Measurements from ENCODE around the gene NUDT12.

NUDT12 gene

GRCh38 chr5:103503066-103503465 is 59.5 kb downstream of the NUDT12 start:
- ChIA-PET POLR2A (no interaction called here), CTCF (no interaction called here)
- H3K9me3 ChIP-seq (ENCODE audit: control insufficient read depth, insufficient read depth, low read depth, low read length), result no peaks in the 10 kb centered on the region; the same call in 1 of the 2 replicates
- H3K36me3 ChIP-seq (ENCODE audit: control insufficient read depth in 2 of 2, insufficient read depth in 1 of 2, low read length in 2 of 2), result no peaks in the 10 kb centered on the region
- no peak overlapping the region for H3K4me3 ChIP-seq (ENCODE audit: low read depth, low read length)
- H3K27ac ChIP-seq (ENCODE audit: extremely low read depth, low read depth, low read length), result no peak overlapping the region
- no peaks in the 10 kb centered on the region for H3K4me1 ChIP-seq (ENCODE audit: control insufficient read depth, insufficient read depth, low read length)
- TF ChIP-seq ZNF510 (tag by site-specific recombination; IDR thresholded peaks at IDR 0.05; ENCODE audit: insufficient replicate concordance) (no peak), HOXD13 (CRISPR knock-in tag; IDR thresholded peaks at IDR 0.05; ENCODE audit: borderline replicate concordance) (no peak), ZNF560 (tag by site-specific recombination; IDR thresholded peaks at IDR 0.05; ENCODE audit: borderline replicate concordance) (no peak), TRIM28 (IDR thresholded peaks at IDR 0.05; ENCODE audit: borderline replicate concordance, low read length) (no peak), ZNF76 (tag by site-specific recombination; IDR thresholded peaks at IDR 0.05; ENCODE audit: borderline replicate concordance, low read depth) (no peak), ZNF677 (tag by site-specific recombination; IDR thresholded peaks at IDR 0.05) (no peak), ZFP3 (tag by site-specific recombination; IDR thresholded peaks at IDR 0.05; ENCODE audit: low read depth) (no peak), ZBTB10 (tag by site-specific recombination; IDR thresholded peaks at IDR 0.05) (no peak), ZNF433 (tag by site-specific recombination; IDR thresholded peaks at IDR 0.05; ENCODE audit: low read depth) (no peak), HIC1 (tag by site-specific recombination; IDR thresholded peaks at IDR 0.05) (no peak), ZNF645 (tag by site-specific recombination; IDR thresholded peaks at IDR 0.05) (no peak), ZNF184 (tag by site-specific recombination; IDR thresholded peaks at IDR 0.05) (no peak), ZNF398 (tag by site-specific recombination; IDR thresholded peaks at IDR 0.05) (no peak), ZNF561 (tag by site-specific recombination; IDR thresholded peaks at IDR 0.05; ENCODE audit: borderline replicate concordance) (no peak), RBAK (tag by site-specific recombination; IDR thresholded peaks at IDR 0.05) (no peak), ZNF654 (tag by site-specific recombination; IDR thresholded peaks at IDR 0.05; ENCODE audit: low read depth) (no peak)

- ChIA-PET CTCF (interaction anchor here (0.7 kb wide), 1 partner anchor 967 kb away, joined by 5 read pairs; no protein-coding TSS in a partner anchor), POLR2A (no interaction called here)
- H3K4me3 ChIP-seq (ENCODE audit: low read depth, low read length), result no peak overlapping the region
- H3K36me3 ChIP-seq (ENCODE audit: control insufficient read depth in 2 of 2, insufficient read depth in 1 of 2, low read length in 2 of 2), result no peaks in the 10 kb centered on the region
- no peak for TF ChIP-seq GFI1B (tag by site-specific recombination; IDR thresholded peaks at IDR 0.05)
- no peak for TF ChIP-seq ZBTB1 (tag by site-specific recombination; IDR thresholded peaks at IDR 0.05)
- H3K9me3 ChIP-seq (ENCODE audit: control insufficient read depth, insufficient read depth, low read depth, low read length), result no peaks in the 10 kb centered on the region; the same call in 1 of the 2 replicates
- no peak overlapping the region for H3K27ac ChIP-seq (ENCODE audit: extremely low read depth, low read depth, low read length)
- H3K4me1 ChIP-seq (ENCODE audit: control insufficient read depth, insufficient read depth, low read length), result no peaks in the 10 kb centered on the region
Observed at GRCh38 chr5:103502662-103503061, 59.9 kb downstream of the NUDT12 start.
